Measurements from ENCODE around the gene POP7.

- TF ChIP-seq CTCF (IDR thresholded peaks at IDR 0.05; ENCODE audit: insufficient read depth, low read depth, low read length) (no peak), EZH2 (IDR thresholded peaks at IDR 0.05; ENCODE audit: insufficient read depth, low read length) (no peak)
These were observed 12.4 kb upstream of the POP7 start for GRCh38 chr7:100693312-100694097.
